GM12801 (cell line): Measurements from ENCODE around the gene MOXD1.

Experiments
- CTCF ChIP-seq: IDR thresholded peaks from one replicate; pipeline ENCODE4 v1.5.1; 2011; ENCODE audit warnings: control low read depth; ENCODE audit not compliant: insufficient read length; ENCODE audit errors: extremely low read depth

Gene MOXD1

DNA sequence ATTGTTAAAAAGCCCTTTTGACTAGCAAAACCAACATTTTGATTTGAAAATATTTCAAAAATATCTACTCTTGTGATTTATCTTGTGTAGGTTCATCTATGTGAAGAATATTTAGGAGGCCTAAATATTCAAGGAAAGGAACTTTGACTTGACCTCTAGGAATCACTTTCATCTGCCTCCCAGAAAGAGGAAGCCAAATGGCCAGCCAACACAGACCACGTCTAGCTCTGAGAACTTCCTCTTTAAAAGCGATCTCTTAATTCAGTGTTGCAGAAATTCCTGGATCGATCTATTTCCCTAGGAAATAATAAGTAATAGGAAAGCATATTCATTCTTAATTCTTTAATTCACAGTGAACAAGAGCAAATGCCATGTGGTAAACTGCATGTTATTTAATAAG lies 9.6 kb upstream of the MOXD1 start:
- no peak for TF ChIP-seq CTCF

DNA sequence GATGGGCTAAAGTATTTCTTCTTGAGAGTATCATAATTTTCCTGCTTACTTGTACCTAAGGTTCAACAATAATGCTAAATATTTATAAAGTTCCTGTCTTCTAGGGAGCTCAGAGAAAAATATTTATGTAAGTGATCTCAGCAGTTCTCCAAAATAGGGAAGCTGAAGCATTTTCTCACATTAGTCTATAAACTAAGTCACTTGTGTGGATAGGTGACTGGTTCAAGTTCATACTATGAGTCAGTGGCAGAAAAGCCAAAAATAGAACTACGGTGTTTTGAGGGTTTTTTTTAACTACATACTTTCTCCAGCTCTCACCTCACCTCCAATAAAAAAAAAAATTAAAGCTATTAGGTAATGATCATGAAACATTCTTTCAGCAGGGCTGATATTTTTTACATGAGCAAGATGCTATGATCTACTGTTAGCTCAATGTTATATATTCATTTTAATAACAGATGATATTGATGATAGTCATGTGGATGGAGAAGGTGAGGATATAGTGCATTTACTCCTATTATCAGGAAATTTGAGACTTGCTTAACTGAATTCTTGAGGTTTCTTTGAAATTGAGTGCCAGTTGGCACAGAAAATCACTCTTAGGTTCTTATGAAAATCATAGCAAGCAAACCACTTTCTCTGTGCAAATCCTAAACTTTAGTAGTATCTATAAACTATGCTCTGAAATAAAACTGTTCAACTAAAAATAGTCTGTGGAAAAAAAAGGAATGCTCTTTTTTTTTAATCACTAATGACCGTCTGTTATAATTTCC lies 4.1 kb upstream of the MOXD1 start:
- TF ChIP-seq CTCF, result no peak

GRCh38 chr6:132404736-132405135 lies 3.5 kb upstream of the MOXD1 start:
- TF ChIP-seq CTCF, result no peak

DNA sequence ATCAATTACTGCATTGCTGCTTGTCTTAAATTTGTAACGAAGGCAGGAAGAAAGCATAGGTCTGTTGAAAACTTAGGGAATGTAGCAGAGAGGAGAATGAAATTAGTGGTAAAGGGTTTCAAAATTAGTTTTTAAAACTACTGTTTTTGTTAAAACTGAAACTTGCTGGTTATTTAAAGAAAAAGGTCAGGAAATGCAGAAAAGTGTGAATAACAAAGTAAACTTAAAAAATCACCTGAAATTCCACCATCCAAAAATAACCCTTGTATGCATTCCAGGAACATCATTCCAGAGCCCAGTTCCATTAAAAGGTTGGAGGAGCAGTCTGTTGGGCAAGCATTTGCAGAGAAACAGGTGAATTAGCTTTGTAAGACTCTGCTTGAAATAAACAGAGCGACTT lies 3.1 kb upstream of the MOXD1 start:
- TF ChIP-seq CTCF, result no peak

- TF ChIP-seq CTCF, result no peak
Measured at GRCh38 chr6:132401618-132402285, 477 bp upstream of the MOXD1 start.

GRCh38 chr6:132400555-132400882 lies 756 bp downstream of the MOXD1 start:
- no peak for TF ChIP-seq CTCF

DNA sequence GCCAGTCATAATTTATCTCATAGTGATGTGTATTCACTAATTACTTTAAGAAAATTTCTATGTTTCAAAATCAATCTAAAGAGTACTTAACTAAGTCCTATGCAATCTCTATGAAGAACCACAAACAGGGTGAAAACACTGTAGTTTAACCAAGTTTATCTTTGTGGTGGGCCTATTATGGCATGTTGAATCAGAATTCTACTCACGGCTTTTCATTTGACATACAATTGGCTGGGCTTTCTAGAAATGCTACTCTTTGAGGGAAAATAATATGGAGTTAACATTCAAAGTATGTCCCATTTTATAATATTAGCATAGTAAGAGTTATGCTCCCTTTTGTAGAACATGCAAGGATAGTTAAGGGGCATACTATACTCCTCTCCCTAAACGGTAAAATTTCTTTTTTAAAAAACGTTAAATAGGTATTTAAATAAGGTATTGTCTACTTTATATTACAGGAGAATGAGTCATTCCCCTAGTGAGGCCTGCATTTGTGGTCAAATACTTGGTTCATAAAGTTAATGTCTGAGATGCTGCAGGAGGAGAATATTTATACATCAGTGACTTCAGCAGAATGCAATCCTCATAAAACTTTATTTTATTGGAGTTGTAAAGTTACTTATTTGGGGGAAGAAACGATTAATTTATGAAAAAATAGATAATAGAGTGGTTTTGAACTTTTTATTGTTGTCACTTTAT lies 1.8 kb downstream of the MOXD1 start:
- TF ChIP-seq CTCF, result no peak
